Camera-type eye (tissue), 1 donor: Measurements from ENCODE around the gene NEUROG3. TPM values are rescaled to one million over a fixed set of nuclear protein-coding genes. Genes with fewer than 3 reads are reported as not detected.

ENCODE experiments used
- total RNA-seq: library from RNA; depleted of rRNA; stranded (reverse); fragments of >200 nt; gene quantifications from one replicate; pipeline ENCODE4 v1.2.3, GENCODE V29; 2014

NEUROG3 gene, protein sequence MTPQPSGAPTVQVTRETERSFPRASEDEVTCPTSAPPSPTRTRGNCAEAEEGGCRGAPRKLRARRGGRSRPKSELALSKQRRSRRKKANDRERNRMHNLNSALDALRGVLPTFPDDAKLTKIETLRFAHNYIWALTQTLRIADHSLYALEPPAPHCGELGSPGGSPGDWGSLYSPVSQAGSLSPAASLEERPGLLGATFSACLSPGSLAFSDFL
- total RNA-seq: not detected

DNA sequence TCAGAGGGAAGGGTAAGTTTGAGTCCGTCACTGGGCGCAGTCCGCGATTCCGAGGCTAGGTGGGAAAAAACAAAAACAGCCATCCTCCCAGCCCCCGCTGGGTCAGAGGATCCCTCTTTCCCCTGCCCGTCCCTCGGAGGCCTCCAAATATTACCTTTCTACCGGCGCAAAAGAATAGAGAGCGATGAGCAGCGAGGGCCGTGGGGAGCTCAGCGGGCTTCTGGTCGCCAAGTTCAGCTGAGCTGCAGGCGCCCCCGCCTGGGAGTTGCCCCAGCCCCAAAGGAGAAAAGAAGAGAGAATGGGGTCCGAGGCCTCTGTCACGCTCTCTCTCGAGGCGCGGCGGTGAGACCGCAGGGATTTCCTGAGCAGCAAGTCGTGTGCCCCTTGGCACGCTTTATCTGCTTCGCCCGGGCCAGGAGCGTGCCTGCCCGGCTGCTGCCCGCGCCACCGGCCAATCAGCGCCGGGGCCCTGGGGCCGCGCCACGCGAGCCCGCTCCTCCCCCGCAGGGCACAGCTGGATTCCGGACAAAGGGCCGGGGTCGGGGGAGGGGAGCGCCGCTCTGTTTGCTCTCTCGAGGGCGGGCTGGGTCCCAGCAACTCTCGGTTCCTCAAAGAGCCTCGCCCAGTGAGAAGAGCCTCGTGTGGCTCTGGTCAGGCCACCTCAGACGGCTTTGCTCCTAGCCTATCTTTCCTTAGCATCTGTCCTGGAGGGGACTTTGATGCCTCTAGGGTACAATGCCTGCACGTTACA lies at the start of gene NEUROG3:
Gene NEUROG3, minus strand, starts transcription at position 367 of the 751 bp plus-strand sequence. CDS start 379 bp downstream, outside the sequence.

Other genes starting within 250 kb of the NEUROG3 start
- not detected for gene TACR2, start 156.5 kb downstream of the NEUROG3 start, total RNA-seq
- gene TSPAN15, start 122.0 kb downstream of the NEUROG3 start, total RNA-seq: 28.1 TPM
- 5.1 TPM for gene FAM241B, start 56.8 kb upstream of the NEUROG3 start, total RNA-seq
- gene COL13A1, start 228.5 kb upstream of the NEUROG3 start, total RNA-seq: 8.1 TPM